Gastrocnemius medialis (tissue), 4 donors: ENCODE measurements around the gene RPAP3.

ENCODE experiments used
- POLR2A ChIP-seq, 2 donors: fragments of 450-650 bp; IDR thresholded peaks; one replicate each; pipeline ENCODE4 v1.6.1; 2017; ENCODE audit warnings: antibody characterized with exemption in 2 of 2, mild to moderate bottlenecking in 2 of 2, moderate library complexity in 2 of 2
- TF ChIP-seq, protein P1 (sequence below), 5 experiments: fragments of 450-650 bp in 3 of 5; fragments of 200-600 bp in 2 of 5; sonication (generic) in 2 of 5; IDR thresholded peaks in 4 of 5; conservative IDR thresholded peaks in 1 of 5; 1 replicate in 4 of 5; 2 replicates in 1 of 5; pipeline ENCODE4 v1.5.1; 2016 to 2019; ENCODE audit warnings: antibody characterized with exemption in 5 of 5, mild to moderate bottlenecking in 3 of 5, moderate library complexity in 3 of 5

DNA sequence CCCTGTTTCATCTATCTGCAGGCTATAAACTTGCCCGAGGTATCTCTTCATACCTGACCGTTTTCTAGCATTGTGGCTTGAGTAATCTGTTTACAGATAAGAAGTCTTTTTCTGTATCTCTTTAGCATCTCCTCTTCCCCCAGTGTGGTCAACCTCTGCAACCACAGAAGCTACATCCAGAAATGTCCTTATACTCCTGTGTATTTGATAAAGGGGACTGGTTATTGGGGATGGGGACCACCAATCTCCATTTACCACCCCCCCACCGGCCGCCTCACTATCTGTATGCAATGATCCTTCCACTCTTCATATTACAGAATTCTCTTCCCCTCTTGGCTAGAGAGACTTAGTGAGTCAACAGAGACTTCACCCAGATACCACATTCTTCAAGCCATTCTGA lies 3.4 kb upstream of the RPAP3 start:
- TF ChIP-seq, protein P1, sequence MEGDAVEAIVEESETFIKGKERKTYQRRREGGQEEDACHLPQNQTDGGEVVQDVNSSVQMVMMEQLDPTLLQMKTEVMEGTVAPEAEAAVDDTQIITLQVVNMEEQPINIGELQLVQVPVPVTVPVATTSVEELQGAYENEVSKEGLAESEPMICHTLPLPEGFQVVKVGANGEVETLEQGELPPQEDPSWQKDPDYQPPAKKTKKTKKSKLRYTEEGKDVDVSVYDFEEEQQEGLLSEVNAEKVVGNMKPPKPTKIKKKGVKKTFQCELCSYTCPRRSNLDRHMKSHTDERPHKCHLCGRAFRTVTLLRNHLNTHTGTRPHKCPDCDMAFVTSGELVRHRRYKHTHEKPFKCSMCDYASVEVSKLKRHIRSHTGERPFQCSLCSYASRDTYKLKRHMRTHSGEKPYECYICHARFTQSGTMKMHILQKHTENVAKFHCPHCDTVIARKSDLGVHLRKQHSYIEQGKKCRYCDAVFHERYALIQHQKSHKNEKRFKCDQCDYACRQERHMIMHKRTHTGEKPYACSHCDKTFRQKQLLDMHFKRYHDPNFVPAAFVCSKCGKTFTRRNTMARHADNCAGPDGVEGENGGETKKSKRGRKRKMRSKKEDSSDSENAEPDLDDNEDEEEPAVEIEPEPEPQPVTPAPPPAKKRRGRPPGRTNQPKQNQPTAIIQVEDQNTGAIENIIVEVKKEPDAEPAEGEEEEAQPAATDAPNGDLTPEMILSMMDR (IDR thresholded peaks at IDR 0.05 in 4 of 5, conservative IDR thresholded peaks at IDR 0.05 in 1 of 5), result no peak
- TF ChIP-seq POLR2A (IDR thresholded peaks at IDR 0.05), result no peak
